Ascending aorta (tissue), 1 donor: ENCODE results near the gene TGFB1. TPM values are rescaled to one million over a fixed set of nuclear protein-coding genes. Genes with fewer than 3 reads are reported as not detected.

Source experiments
- total RNA-seq: library from RNA; depleted of rRNA; stranded (reverse); fragments of >200 nt; gene quantifications from one replicate; pipeline ENCODE4 v1.1.0, GENCODE V29; 2016

The TGFB1 gene
- total RNA-seq, 1 donor from 2014 or later = 103 TPM

Other genes with a start within 250 kb of the TGFB1 start
- gene CYP2F1, start 239.5 kb downstream of the TGFB1 start, total RNA-seq = not detected
- not detected for gene CYP2S1, start 160.7 kb downstream of the TGFB1 start, total RNA-seq
- 122 TPM for gene AXL, start 134.7 kb downstream of the TGFB1 start, total RNA-seq
- gene HNRNPUL1, start 89.5 kb downstream of the TGFB1 start, total RNA-seq = 81.1 TPM
- gene CCDC97, start 43.8 kb downstream of the TGFB1 start, total RNA-seq = 18.4 TPM
- 17.5 TPM for gene B9D2, start 10.2 kb upstream of the TGFB1 start, total RNA-seq
- 14.2 TPM for gene TMEM91, start 22.6 kb upstream of the TGFB1 start, total RNA-seq
- gene EXOSC5, start 43.4 kb upstream of the TGFB1 start, total RNA-seq = 30.3 TPM
- gene BCKDHA, start 43.9 kb upstream of the TGFB1 start, total RNA-seq = 28.5 TPM
- 3.7 TPM for gene B3GNT8, start 73.5 kb upstream of the TGFB1 start, total RNA-seq
- gene DMAC2, start 86.0 kb upstream of the TGFB1 start, total RNA-seq = 21.2 TPM
- gene ERICH4, start 89.2 kb upstream of the TGFB1 start, total RNA-seq = not detected
- not detected for gene CEACAM21, start 222.2 kb upstream of the TGFB1 start, total RNA-seq